Neural cell (in vitro differentiated cells): ENCODE results near the gene TMF1. TPM values are rescaled to one million over a fixed set of nuclear protein-coding genes. Genes with fewer than 3 reads are reported as not detected.

Experiments used
- H2AFZ ChIP-seq: fragments of 200-600, 300-800 bp; sonication (generic), shearing (Covaris generic); 2 replicates; pipeline ENCODE4 v1.6.0; 2014; ENCODE audit warnings: low read depth, mild to moderate bottlenecking, antibody characterized with exemption, low read length, moderate library complexity
- H3F3A ChIP-seq: fragments of 200-600 bp; shearing (Covaris generic); 2 replicates; pipeline ENCODE4 v1.6.1; 2016; ENCODE audit warnings: mild to moderate bottlenecking, moderate library complexity, mixed read lengths, antibody characterized with exemption, low read length; ENCODE audit not compliant: insufficient read depth, poor library complexity, severe bottlenecking
- H3K27ac ChIP-seq: fragments of 200-600, 300-800 bp; sonication (generic), shearing (Covaris generic); 2 replicates; pipeline ENCODE4 v1.5.1; 2014; ENCODE audit warnings: mild to moderate bottlenecking, low read length, moderate library complexity
- H3K27me3 ChIP-seq: fragments of 300-800, 200-600 bp; sonication (generic), shearing (Covaris generic); 2 replicates; pipeline ENCODE4 v1.6.0; 2014; ENCODE audit warnings: mild to moderate bottlenecking, low read depth, low read length, moderate library complexity; ENCODE audit not compliant: insufficient read depth
- H3K36me3 ChIP-seq: fragments of 300-800, 200-600 bp; sonication (generic), shearing (Covaris generic); 2 replicates; pipeline ENCODE4 v1.5.1; 2014; ENCODE audit warnings: mild to moderate bottlenecking, antibody characterized with exemption, low read length, moderate library complexity; ENCODE audit not compliant: insufficient read depth
- H3K4me2 ChIP-seq: fragments of 300-800, 200-600 bp; sonication (generic), shearing (Covaris generic); 2 replicates; pipeline ENCODE4 v1.6.0; 2014; ENCODE audit warnings: mild to moderate bottlenecking, low read length
- H3K4me3 ChIP-seq: fragments of 300-800, 200-600 bp; sonication (generic), shearing (Covaris generic); 2 replicates; pipeline ENCODE4 v1.5.1; 2014; ENCODE audit warnings: mild to moderate bottlenecking, low read length, moderate library complexity
- H3K79me2 ChIP-seq: fragments of 200-600 bp; shearing (Covaris generic); replicated peaks from 2 replicates; pipeline ENCODE4 v1.6.0; 2014; ENCODE audit warnings: mild to moderate bottlenecking, low read length, moderate library complexity; ENCODE audit not compliant: insufficient read depth
- H3K9ac ChIP-seq: fragments of 300-800, 200-600 bp; sonication (generic), shearing (Covaris generic); 2 replicates; pipeline ENCODE4 v1.6.1; 2016; ENCODE audit warnings: mild to moderate bottlenecking, low read length, mixed read lengths
- H3K9me2 ChIP-seq: fragments of 200-600 bp; shearing (Covaris generic); 2 replicates; pipeline ENCODE4 v1.6.1; 2016; ENCODE audit warnings: mild to moderate bottlenecking, low read length, mixed read lengths; ENCODE audit not compliant: insufficient read depth
- H3K9me3 ChIP-seq: fragments of 200-600, 300-800 bp; sonication (generic), shearing (Covaris generic); 2 replicates; pipeline ENCODE4 v1.6.1; 2016; ENCODE audit warnings: mild to moderate bottlenecking, mixed run types, low read length, moderate library complexity, mixed read lengths
- H4K20me1 ChIP-seq: fragments of 200-600 bp; shearing (Covaris generic); 2 replicates; pipeline ENCODE4 v1.6.1; 2016; ENCODE audit warnings: mild to moderate bottlenecking, mixed run types; ENCODE audit not compliant: insufficient read depth
- CTCF ChIP-seq: fragments of 450-650 bp; IDR thresholded peaks from 2 replicates; pipeline ENCODE4 v1.5.1; 2014; ENCODE audit warnings: antibody characterized with exemption, mild to moderate bottlenecking, moderate library complexity; ENCODE audit not compliant: poor library complexity, severe bottlenecking
- EP300 ChIP-seq: fragments of 450-650 bp; conservative IDR thresholded peaks from 2 replicates; pipeline ENCODE4 v1.6.1; 2014; ENCODE audit warnings: antibody characterized with exemption, mild to moderate bottlenecking, moderate library complexity; ENCODE audit not compliant: poor library complexity, severe bottlenecking
- EZH2 ChIP-seq: fragments of 200-600, 300-800 bp; shearing (Covaris generic), sonication (generic); IDR thresholded peaks from 2 replicates; pipeline ENCODE4 v1.6.1; 2014; ENCODE audit warnings: antibody characterized with exemption, low read length, borderline replicate concordance, mild to moderate bottlenecking; ENCODE audit not compliant: insufficient read depth, poor library complexity, severe bottlenecking
- MXI1 ChIP-seq: fragments of 450-650 bp; conservative IDR thresholded peaks from 2 replicates; pipeline ENCODE4 v1.6.1; 2014; ENCODE audit warnings: antibody characterized with exemption, mild to moderate bottlenecking; ENCODE audit not compliant: poor library complexity, severe bottlenecking
- POLR2AphosphoS5 ChIP-seq: IDR thresholded peaks from 2 replicates; pipeline ENCODE4 v1.6.1; 2012
- RAD21 ChIP-seq: fragments of 450-650 bp; conservative IDR thresholded peaks from 2 replicates; pipeline ENCODE4 v1.6.1; 2014; ENCODE audit warnings: antibody characterized with exemption, mild to moderate bottlenecking, moderate library complexity
- SMC3 ChIP-seq: fragments of 450-650 bp; conservative IDR thresholded peaks from 2 replicates; pipeline ENCODE4 v1.6.1; 2014; ENCODE audit warnings: antibody characterized with exemption, mild to moderate bottlenecking, moderate library complexity; ENCODE audit not compliant: poor library complexity
- TAF1 ChIP-seq: IDR thresholded peaks from 2 replicates; pipeline ENCODE4 v1.6.1; 2012; ENCODE audit warnings: low read depth
- polyA plus RNA-seq: library from polyadenylated mRNA; depleted of rRNA; stranded (reverse); fragments of >200 nt; gene quantifications from 2 replicates; pipeline ENCODE4 v1.2.3, GENCODE V29; 2014
- TF ChIP-seq, protein P1 (sequence below): IDR thresholded peaks from 2 replicates; pipeline ENCODE4 v1.6.1; 2012; ENCODE audit warnings: borderline replicate concordance

The TMF1 gene
- polyA plus RNA-seq, 1 donor from 2014 or later: 21.4 TPM

DNA sequence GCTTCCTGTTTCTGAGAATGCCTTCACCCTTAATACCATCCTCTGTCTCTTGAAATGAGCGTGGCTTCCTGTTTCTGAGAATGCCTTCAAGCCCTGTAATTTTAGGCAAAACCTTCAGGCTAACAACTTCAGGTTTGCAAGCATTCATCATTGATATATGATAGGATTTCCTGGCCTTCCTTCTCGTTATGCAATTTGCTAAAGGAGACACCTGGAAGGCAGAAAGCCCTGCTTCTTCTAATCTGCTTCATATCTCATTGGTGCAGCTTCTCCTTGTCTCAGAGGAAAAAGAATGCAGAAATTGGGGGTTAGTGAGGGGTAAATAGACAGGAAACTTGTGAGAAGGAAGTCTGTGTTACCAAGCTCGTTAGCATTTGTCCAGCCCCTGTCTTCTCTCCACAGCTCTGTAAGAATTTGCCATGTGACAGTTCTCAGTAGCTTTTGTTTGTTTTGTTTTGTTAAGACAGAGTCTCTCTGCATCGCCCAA lies 39.9 kb upstream of the TMF1 start:
- H3K4me2 ChIP-seq: no peak overlapping the region
- H2AFZ ChIP-seq: no peak overlapping the region
- no peaks in the 10 kb centered on the region for H3F3A ChIP-seq
- no peak for TF ChIP-seq RAD21
- TF ChIP-seq EZH2: no peak
- no peak for TF ChIP-seq SMC3
- TF ChIP-seq MXI1: no peak
- TF ChIP-seq POLR2AphosphoS5: no peak
- TF ChIP-seq, protein P1, sequence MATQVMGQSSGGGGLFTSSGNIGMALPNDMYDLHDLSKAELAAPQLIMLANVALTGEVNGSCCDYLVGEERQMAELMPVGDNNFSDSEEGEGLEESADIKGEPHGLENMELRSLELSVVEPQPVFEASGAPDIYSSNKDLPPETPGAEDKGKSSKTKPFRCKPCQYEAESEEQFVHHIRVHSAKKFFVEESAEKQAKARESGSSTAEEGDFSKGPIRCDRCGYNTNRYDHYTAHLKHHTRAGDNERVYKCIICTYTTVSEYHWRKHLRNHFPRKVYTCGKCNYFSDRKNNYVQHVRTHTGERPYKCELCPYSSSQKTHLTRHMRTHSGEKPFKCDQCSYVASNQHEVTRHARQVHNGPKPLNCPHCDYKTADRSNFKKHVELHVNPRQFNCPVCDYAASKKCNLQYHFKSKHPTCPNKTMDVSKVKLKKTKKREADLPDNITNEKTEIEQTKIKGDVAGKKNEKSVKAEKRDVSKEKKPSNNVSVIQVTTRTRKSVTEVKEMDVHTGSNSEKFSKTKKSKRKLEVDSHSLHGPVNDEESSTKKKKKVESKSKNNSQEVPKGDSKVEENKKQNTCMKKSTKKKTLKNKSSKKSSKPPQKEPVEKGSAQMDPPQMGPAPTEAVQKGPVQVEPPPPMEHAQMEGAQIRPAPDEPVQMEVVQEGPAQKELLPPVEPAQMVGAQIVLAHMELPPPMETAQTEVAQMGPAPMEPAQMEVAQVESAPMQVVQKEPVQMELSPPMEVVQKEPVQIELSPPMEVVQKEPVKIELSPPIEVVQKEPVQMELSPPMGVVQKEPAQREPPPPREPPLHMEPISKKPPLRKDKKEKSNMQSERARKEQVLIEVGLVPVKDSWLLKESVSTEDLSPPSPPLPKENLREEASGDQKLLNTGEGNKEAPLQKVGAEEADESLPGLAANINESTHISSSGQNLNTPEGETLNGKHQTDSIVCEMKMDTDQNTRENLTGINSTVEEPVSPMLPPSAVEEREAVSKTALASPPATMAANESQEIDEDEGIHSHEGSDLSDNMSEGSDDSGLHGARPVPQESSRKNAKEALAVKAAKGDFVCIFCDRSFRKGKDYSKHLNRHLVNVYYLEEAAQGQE: no peak
- no peak for TF ChIP-seq TAF1
- no peak for TF ChIP-seq CTCF
- no peak for TF ChIP-seq EP300
- H3K36me3 ChIP-seq: no peaks in the 10 kb centered on the region
- no peaks in the 10 kb centered on the region for H3K9me2 ChIP-seq
- H3K4me3 ChIP-seq: no peak overlapping the region
- H4K20me1 ChIP-seq: no peaks in the 10 kb centered on the region
- H3K27me3 ChIP-seq: no peaks in the 10 kb centered on the region
- H3K9me3 ChIP-seq: no peaks in the 10 kb centered on the region
- no peak overlapping the region for H3K9ac ChIP-seq
- H3K79me2 ChIP-seq: peaks cover 25% of the 10 kb centered on the region
- no peak overlapping the region for H3K27ac ChIP-seq

DNA sequence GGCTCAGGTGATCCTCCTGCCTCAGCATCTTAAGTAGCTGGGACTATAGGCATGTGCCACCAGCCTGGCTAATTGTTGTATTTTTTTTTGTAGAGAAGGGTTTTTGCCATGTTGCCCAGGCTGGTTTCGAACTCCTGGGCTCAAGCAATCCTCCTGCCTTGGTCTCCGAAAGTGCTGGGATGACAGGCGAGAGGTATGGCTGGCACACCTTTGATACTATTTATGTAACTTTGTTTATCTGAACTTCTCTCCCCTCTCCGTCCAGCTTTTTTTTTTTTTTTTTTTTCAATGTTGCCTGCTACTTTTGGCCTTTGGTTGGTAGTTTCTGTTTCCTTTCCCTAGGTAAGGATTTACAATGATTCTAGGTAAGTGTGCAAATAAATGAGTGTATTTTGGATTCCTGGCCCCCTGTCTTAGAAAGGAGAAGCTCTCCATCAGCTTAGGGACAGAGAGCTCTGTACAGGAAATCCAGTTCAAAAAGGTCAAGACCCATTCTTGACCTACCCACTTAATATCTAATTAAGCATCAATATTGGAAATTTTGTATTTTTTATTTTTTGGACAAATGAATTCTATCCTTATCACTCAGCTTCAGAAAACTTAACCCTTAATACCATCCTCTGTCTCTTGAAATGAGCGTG lies 39.4 kb upstream of the TMF1 start:
- no peak for TF ChIP-seq EP300
- TF ChIP-seq, protein P1: no peak
- no peak for TF ChIP-seq TAF1
- TF ChIP-seq POLR2AphosphoS5: no peak
- no peak for TF ChIP-seq SMC3
- no peak for TF ChIP-seq EZH2
- Histone ChIP-seq H3F3A (no peaks in the 10 kb centered on the region), H3K36me3 (no peaks in the 10 kb centered on the region), H3K4me3 (no peak overlapping the region), H3K27ac (no peak overlapping the region), H3K79me2 (peaks cover 27% of the 10 kb centered on the region), H4K20me1 (no peaks in the 10 kb centered on the region), H3K9me2 (no peaks in the 10 kb centered on the region), H3K9ac (no peak overlapping the region), H3K27me3 (no peaks in the 10 kb centered on the region), H3K4me2 (no peak overlapping the region), H3K9me3 (no peaks in the 10 kb centered on the region), H2AFZ (no peak overlapping the region)
